NCI-H2081 treated with DMSO at 0.1 percent for 48 hours (cell line): ENCODE data around the gene CYP11A1.
A peak's percentile ranks its signal among the peaks of the same experiment; 100 is the strongest.

ENCODE experiments used
- DNase-seq: peaks from one replicate; lab custom pipeline; 2025; lab: John Stamatoyannopoulos, UW

The CYP11A1 gene

GRCh38 chr15:74301583-74302361 is 65.7 kb downstream of the CYP11A1 start:
- no peak for DNase-seq

DNA sequence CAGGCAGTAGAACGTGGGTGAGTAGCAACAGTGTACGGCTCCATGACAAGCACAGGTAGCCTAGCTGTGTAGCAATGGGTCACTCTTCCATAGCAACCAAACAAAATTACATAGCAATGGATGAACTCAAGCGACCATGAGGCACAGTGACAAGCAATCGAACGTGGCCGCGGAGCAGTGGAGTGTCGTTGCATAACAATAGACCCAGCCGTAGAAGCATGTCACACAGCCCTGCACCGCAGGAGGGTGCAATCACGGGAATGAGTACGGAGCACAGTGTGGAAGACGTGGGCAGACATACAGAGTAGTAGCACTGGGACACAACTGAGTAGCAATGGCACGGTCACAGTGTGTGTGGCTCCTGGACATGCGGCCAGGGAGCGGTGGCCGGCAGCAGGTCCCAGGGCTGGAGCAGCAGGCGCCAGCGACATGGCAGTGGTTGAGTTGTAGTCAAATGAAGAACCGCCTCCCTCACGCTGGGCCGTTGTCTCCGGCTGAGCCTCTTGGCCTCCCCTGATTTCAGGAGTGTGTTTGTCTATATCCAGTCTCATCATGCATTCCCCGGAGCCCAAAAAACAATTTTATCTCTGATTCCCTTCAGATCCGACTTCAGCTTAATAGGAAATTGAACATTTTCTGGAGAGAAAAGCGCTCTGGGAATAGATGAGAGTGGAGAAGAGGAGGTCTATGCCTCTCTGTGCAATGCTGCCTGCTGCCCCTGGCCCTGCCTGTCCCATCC is 67.2 kb downstream of the CYP11A1 start:
- DNase-seq: no peak

DNA sequence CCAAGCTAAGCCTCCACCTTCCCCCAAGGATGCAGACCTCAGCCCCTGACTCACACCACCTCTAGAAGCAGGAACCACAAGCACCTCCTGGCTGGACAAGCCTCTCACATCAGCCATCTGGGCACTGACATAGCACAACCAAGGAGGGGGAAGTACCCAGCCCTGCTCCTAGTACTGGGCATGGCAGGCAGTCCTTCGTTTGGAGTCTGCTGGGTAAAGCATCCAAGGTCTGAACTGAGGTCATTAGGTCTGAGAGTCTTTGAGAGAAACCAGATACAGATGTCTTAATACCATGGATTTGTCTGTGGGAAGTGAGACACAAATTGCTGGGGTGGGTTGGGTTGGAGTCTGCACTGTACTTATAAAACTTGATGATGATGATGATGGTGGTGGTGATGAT is 69.6 kb downstream of the CYP11A1 start:
- no peak for DNase-seq

GRCh38 chr15:74295800-74296199 is 71.6 kb downstream of the CYP11A1 start:
- no peak for DNase-seq

- DNase-seq: no peak
These were observed 73.4 kb downstream of the CYP11A1 start for GRCh38 chr15:74294010-74294409.

GRCh38 chr15:74293021-74293810 is 74.2 kb downstream of the CYP11A1 start:
- no peak for DNase-seq

DNA sequence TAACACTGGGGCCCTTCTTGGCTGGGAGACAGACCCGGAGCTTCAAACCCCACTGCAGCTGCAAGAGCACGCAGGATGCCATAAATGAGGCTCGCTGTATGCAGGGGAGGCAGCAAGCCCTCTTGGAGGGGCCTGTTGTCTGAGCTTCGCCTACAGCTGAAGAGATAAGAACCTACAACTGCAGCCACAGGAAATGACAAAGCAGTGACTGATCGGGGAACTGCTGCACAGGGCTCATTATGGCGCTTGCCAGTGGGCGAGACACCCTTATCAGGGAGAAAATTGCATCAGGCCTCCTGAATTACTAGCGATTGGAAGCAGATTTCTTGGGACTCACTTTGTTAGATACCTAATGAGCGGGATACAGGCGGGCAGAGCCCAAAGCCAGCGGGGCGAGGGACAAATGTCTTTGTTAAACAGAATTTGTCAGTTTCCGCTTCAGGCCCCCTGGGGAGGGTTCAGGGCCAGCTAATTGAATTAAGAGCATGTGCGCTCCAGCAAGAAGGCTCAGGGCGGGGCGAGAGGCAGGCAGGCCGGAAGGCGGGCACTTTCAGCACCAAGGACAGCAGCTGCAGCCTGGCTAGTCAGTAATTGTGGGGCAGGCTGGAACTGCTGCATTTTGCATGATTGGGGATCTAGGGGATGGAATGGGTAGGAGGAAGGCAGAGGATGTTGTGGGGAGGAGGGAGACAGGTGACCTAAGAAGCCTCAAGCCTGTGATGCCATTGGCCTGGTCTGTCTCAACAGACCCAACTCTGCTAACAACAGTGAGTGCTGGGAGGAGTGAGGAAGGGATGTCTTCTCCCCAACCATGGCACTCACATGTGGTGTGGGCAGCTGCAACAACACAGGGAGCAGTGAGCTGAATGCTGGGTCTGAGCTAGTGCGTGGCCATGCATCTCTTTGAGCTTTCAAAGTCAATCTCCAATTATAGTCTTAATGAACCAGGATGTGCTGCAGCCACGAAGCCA is 76.1 kb downstream of the CYP11A1 start:
- peak; percentile 67 for DNase-seq

- DNase-seq: no peak
These were observed 76.8 kb downstream of the CYP11A1 start for GRCh38 chr15:74290645-74291044.

DNA sequence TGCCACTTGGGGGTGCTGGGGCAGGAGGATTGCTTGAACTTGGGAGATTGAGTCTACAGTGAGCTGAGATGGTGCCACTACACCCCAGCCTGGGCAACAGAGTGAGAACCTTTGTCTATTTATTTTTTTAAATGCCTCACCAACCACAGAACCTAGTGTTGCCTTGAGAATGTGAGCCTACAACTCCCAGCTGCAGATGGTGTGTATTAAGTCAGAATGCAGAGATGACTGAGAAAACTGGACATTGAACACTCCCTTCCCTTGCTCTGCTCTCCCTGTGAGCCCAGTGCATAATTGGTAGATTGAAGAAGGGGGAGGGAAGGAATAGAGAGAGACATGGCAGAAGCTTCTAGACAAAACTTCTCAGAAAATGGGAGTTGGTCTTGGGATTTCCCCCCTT is 77.8 kb downstream of the CYP11A1 start:
- DNase-seq: no peak
